ENCODE measurements around the gene NCOA7. TPM values are rescaled to one million over a fixed set of nuclear protein-coding genes. Genes with fewer than 3 reads are reported as not detected.

Gene NCOA7
- total RNA-seq, 1 experiment from 2014 or later: 9.4 TPM

GRCh38 chr6:125859727-125860126 lies 69.0 kb downstream of the NCOA7 start:
- Histone ChIP-seq H2BK5ac (ENCODE audit: insufficient read length, low read length) (no peak overlapping the region), H2AK5ac (ENCODE audit: insufficient read length, low read length) (no peak overlapping the region), H3K4me2 (ENCODE audit: insufficient read depth, insufficient read length, low read length) (no peak overlapping the region), H2BK12ac (ENCODE audit: insufficient read length, low read depth, low read length) (no peak overlapping the region), H4K8ac (replicated peaks; ENCODE audit: insufficient read length, low read depth, low read length) (no peak overlapping the region), H3K27me3 (ENCODE audit: insufficient read depth, low read length) (no peaks in the 10 kb centered on the region), H2AFZ (ENCODE audit: low read length) (no peak overlapping the region), H3K18ac (ENCODE audit: insufficient read length, low read depth, low read length) (no peak overlapping the region), H4K91ac (ENCODE audit: insufficient read length, low read depth, low read length) (no peak overlapping the region), H4K20me1 (ENCODE audit: control insufficient read depth, insufficient read depth, insufficient read length) (no peaks in the 10 kb centered on the region), H3K9me3 (ENCODE audit: control insufficient read depth, low read depth, low read length) (no peaks in the 10 kb centered on the region), H3K56ac (ENCODE audit: insufficient read length, low read depth, low read length) (no peak overlapping the region), H3K4me1 (ENCODE audit: insufficient read depth, low read length) (no peaks in the 10 kb centered on the region), H2BK120ac (ENCODE audit: low read depth, low read length, poor library complexity, severe bottlenecking) (no peak overlapping the region), H3T11ph (ENCODE audit: low read length) (no peak overlapping the region), H3K9ac (ENCODE audit: extremely low read depth, insufficient read length, low read length) (no peak overlapping the region), H3K27ac (ENCODE audit: insufficient read length, low read depth, low read length) (no peak overlapping the region), H3K79me1 (ENCODE audit: insufficient read depth, low read depth, low read length, poor library complexity, severe bottlenecking) (no peaks in the 10 kb centered on the region), H3K79me2 (ENCODE audit: insufficient read depth, low read length) (no peaks in the 10 kb centered on the region), H3K14ac (ENCODE audit: insufficient read depth, low read length) (no peak overlapping the region), H2BK20ac (ENCODE audit: low read depth, low read length, poor library complexity, severe bottlenecking) (no peak overlapping the region), H3K4ac (ENCODE audit: low read depth, low read length) (no peak overlapping the region), H4K5ac (ENCODE audit: insufficient read length, low read depth, low read length) (no peak overlapping the region), H2BK15ac (ENCODE audit: low read depth, low read length) (no peak overlapping the region), H3K23me2 (ENCODE audit: insufficient read length, low read depth, low read length, poor library complexity, severe bottlenecking) (no peaks in the 10 kb centered on the region), H3K23ac (ENCODE audit: insufficient read length, low read depth, low read length) (no peak overlapping the region)
- Mint-ChIP-seq H3K36me3 (ENCODE audit: insufficient read depth in 1 of 3, low read depth in 3 of 3) (no peaks in the 10 kb centered on the region), H3K27me3 (ENCODE audit: low read depth) (no peaks in the 10 kb centered on the region), H3K4me1 (peaks cover 3% of the 10 kb centered on the region in 2 experiments; a peak in 3 of 4 replicates), H3K27ac (no peak overlapping the region), H3K4me3 (no peak overlapping the region), H3K9me3 (no peaks in the 10 kb centered on the region; a peak in 1 of 5 replicates)
- WGBS (ENCODE audit: extremely low coverage, insufficient read length, low lambda C conversion rate): no CpG with 5 or more reads among the region's 3 CpGs
- no peak for DNase-seq
- no peak for TF ChIP-seq CTCF (conservative IDR thresholded peaks at IDR 0.05)
